ENCODE measurements around the gene CHI3L2. TPM values are rescaled to one million over a fixed set of nuclear protein-coding genes. Genes with fewer than 3 reads are reported as not detected.
"Not testable (repeated sequence)": the region's sequence is repeated elsewhere in the genome, so short reads cannot be mapped to it uniquely, and the experiment has no call there.

CHI3L2 gene
- total RNA-seq, 2 donors from 2014 or later: 9.0 to 10.6 TPM

GRCh38 chr1:111204983-111205713 lies 22.4 kb upstream of the CHI3L2 start:
- Mint-ChIP-seq H3K4me1 (ENCODE audit: low read depth) (peaks cover 83% of the 10 kb centered on the region), H3K36me3 (ENCODE audit: insufficient read depth in 2 of 2) (peaks cover 0 to 2% of the 10 kb centered on the region in 2 donors), H3K4me3 (peak overlapping the region; percentile 93 to 98), H3K27me3 (ENCODE audit: low read depth) (no peaks in the 10 kb centered on the region), H3K27ac (peak overlapping the region; percentile 59), H3K9me3 (no peaks in the 10 kb centered on the region)
- DNase-seq (no peak), ATAC-seq (replicated peaks in 1 of 2) (no peak)

DNA sequence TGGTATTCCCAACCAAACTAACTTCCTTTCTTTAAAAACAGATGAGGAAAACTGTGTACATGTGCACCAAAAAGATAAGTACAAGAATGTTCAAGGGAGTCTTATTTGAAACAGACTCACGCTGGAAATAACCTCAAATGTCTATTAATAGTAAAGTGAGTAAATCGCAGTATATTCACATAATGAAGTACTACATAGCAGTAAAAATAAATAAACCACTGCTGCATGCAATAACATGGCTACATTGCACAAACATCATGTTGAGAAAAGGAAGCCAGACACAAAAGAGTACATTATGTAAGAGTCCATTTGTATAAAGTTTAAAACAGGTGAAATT lies 21.8 kb upstream of the CHI3L2 start:
- peaks cover 0 to 2% of the 10 kb centered on the region in 2 donors for H3K36me3 Mint-ChIP-seq (ENCODE audit: insufficient read depth in 2 of 2)
- H3K27me3 Mint-ChIP-seq (ENCODE audit: low read depth): no peaks in the 10 kb centered on the region
- peak overlapping the region; percentile 59 for H3K27ac Mint-ChIP-seq
- ATAC-seq (replicated peaks in 1 of 2) (no peak), DNase-seq (no peak)
- no peaks in the 10 kb centered on the region for H3K9me3 Mint-ChIP-seq
- peaks cover 82% of the 10 kb centered on the region for H3K4me1 Mint-ChIP-seq (ENCODE audit: low read depth)
- H3K4me3 Mint-ChIP-seq: peak overlapping the region; percentile 29 to 93

GRCh38 chr1:111208921-111209320 lies 18.6 kb upstream of the CHI3L2 start:
- peaks cover 72% of the 10 kb centered on the region for H3K4me1 Mint-ChIP-seq (ENCODE audit: low read depth)
- no peak for DNase-seq
- H3K4me3 Mint-ChIP-seq: no peak overlapping the region
- ATAC-seq (replicated peaks in 1 of 2): no peak
- H3K36me3 Mint-ChIP-seq (ENCODE audit: insufficient read depth in 2 of 2): no peaks in the 10 kb centered on the region
- H3K27ac Mint-ChIP-seq: no peak overlapping the region
- no peaks in the 10 kb centered on the region for H3K27me3 Mint-ChIP-seq (ENCODE audit: low read depth)
- H3K9me3 Mint-ChIP-seq: no peaks in the 10 kb centered on the region

DNA sequence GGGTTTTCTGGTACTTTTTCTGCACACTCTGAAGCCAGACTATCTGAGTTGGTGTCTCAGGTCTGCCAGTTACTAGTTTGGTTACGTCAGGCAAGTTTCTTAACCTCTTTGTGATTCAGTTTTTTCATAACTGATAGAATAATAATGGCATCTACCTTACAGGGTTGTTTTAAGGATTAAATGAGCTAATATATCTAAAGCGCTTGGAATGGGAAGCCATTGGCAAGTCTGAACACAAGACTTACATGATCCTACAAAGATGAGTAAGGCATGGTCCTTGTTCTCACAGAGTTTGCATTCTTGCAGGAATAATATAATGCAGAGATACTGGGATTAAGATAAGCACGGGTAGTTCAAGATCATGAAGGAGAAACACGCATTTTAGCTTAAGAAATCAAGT lies 17.9 kb upstream of the CHI3L2 start:
- Mint-ChIP-seq H3K4me1 (ENCODE audit: low read depth) (peaks cover 78% of the 10 kb centered on the region), H3K36me3 (ENCODE audit: insufficient read depth in 2 of 2) (no peaks in the 10 kb centered on the region), H3K4me3 (no peak overlapping the region), H3K9me3 (no peaks in the 10 kb centered on the region), H3K27me3 (ENCODE audit: low read depth) (no peaks in the 10 kb centered on the region), H3K27ac (no peak overlapping the region)
- ATAC-seq (replicated peaks in 1 of 2) (no peak), DNase-seq (no peak)

- H3K9me3 Mint-ChIP-seq: no peaks in the 10 kb centered on the region
- no peaks in the 10 kb centered on the region for H3K36me3 Mint-ChIP-seq (ENCODE audit: insufficient read depth in 2 of 2)
- H3K4me1 Mint-ChIP-seq (ENCODE audit: low read depth): peaks cover 78% of the 10 kb centered on the region
- no peaks in the 10 kb centered on the region for H3K27me3 Mint-ChIP-seq (ENCODE audit: low read depth)
- H3K27ac Mint-ChIP-seq: no peak overlapping the region
- ATAC-seq (replicated peaks in 1 of 2): no peak
- H3K4me3 Mint-ChIP-seq: no peak overlapping the region
- DNase-seq: no peak
Observed at GRCh38 chr1:111211921-111212320, 15.6 kb upstream of the CHI3L2 start.

GRCh38 chr1:111212634-111213335 lies 14.7 kb upstream of the CHI3L2 start:
- Mint-ChIP-seq H3K4me1 (ENCODE audit: low read depth) (peaks cover 81% of the 10 kb centered on the region), H3K36me3 (ENCODE audit: insufficient read depth in 2 of 2) (no peaks in the 10 kb centered on the region), H3K27me3 (ENCODE audit: low read depth) (no peaks in the 10 kb centered on the region), H3K9me3 (peaks cover 0 to 2% of the 10 kb centered on the region in 2 donors), H3K27ac (peak overlapping the region; percentile 94), H3K4me3 (peak overlapping the region; percentile 76 to 82)
- no peak for DNase-seq
- no peak for ATAC-seq (replicated peaks in 1 of 2)

GRCh38 chr1:111213412-111213811 lies 14.1 kb upstream of the CHI3L2 start:
- DNase-seq (no peak), ATAC-seq (replicated peaks in 1 of 2) (no peak)
- Mint-ChIP-seq H3K27me3 (ENCODE audit: low read depth) (no peaks in the 10 kb centered on the region), H3K36me3 (ENCODE audit: insufficient read depth in 2 of 2) (peaks cover 0 to 4% of the 10 kb centered on the region in 2 donors), H3K9me3 (peaks cover 0 to 7% of the 10 kb centered on the region in 2 donors), H3K4me1 (ENCODE audit: low read depth) (peaks cover 82% of the 10 kb centered on the region), H3K4me3 (peak overlapping the region; percentile 76 to 82), H3K27ac (peak overlapping the region; percentile 94)

- H3K4me3 Mint-ChIP-seq: peak overlapping the region; percentile 76 to 82
- peak in 1 of 2 donors; percentile 0 for ATAC-seq (replicated peaks in 1 of 2)
Observed at GRCh38 chr1:111214074-111214801, 13.3 kb upstream of the CHI3L2 start.

DNA sequence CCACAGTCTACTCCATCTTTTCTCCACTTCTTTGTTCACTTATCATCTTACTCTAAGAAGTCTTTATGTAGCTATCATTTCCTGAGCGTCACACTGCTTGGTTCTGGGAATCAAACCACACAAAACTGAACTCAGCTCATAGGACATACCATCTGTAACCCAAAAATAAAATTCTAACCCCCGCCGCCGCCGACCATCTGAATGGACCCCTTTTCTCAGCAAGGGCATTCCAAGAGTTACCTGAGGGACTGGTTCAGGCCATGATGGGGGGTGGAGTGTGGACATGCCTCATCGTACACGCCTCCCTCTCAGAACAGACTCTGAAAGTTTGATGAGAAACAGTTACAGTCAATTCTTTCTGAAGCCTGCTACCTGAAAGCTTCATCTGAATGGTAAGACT lies 12.6 kb upstream of the CHI3L2 start:
- Mint-ChIP-seq H3K4me1 (ENCODE audit: low read depth) (peaks cover 83% of the 10 kb centered on the region), H3K27ac (peak overlapping the region; percentile 94), H3K9me3 (peaks cover 0 to 7% of the 10 kb centered on the region in 2 donors), H3K4me3 (peak overlapping the region; percentile 76 to 82), H3K27me3 (ENCODE audit: low read depth) (no peaks in the 10 kb centered on the region), H3K36me3 (ENCODE audit: insufficient read depth in 2 of 2) (peaks cover 0 to 8% of the 10 kb centered on the region in 2 donors)
- peak; percentile 36 to 41 for ATAC-seq (replicated peaks in 1 of 2)
- peak; percentile 72 to 73 for DNase-seq

More at GRCh38 chr1:111214074-111214801, 13.3 kb upstream of the CHI3L2 start:
- Mint-ChIP-seq H3K27ac (peak overlapping the region; percentile 94), H3K36me3 (ENCODE audit: insufficient read depth in 2 of 2) (peaks cover 0 to 8% of the 10 kb centered on the region in 2 donors), H3K4me1 (ENCODE audit: low read depth) (peaks cover 83% of the 10 kb centered on the region), H3K27me3 (ENCODE audit: low read depth) (no peaks in the 10 kb centered on the region), H3K9me3 (peaks cover 0 to 7% of the 10 kb centered on the region in 2 donors)
- no peak for DNase-seq

- H3K27me3 Mint-ChIP-seq (ENCODE audit: low read depth); H3K36me3 Mint-ChIP-seq (ENCODE audit: insufficient read depth in 2 of 2); ATAC-seq (replicated peaks in 1 of 2); H3K9me3 Mint-ChIP-seq; DNase-seq: not testable (repeated sequence)
- Mint-ChIP-seq H3K4me3 (peak overlapping the region; percentile 76 to 82), H3K27ac (peak overlapping the region; percentile 94), H3K4me1 (ENCODE audit: low read depth) (peaks cover 83% of the 10 kb centered on the region)
Observed at GRCh38 chr1:111215285-111215684, 12.2 kb upstream of the CHI3L2 start.

GRCh38 chr1:111216751-111217150 lies 10.8 kb upstream of the CHI3L2 start:
- H3K27me3 Mint-ChIP-seq (ENCODE audit: low read depth): no peaks in the 10 kb centered on the region
- DNase-seq (no peak), ATAC-seq (replicated peaks in 1 of 2) (no peak)
- peak overlapping the region; percentile 76 to 82 for H3K4me3 Mint-ChIP-seq
- H3K36me3 Mint-ChIP-seq (ENCODE audit: insufficient read depth in 2 of 2): peaks cover 0 to 8% of the 10 kb centered on the region in 2 donors
- peaks cover 95% of the 10 kb centered on the region for H3K4me1 Mint-ChIP-seq (ENCODE audit: low read depth)
- peak overlapping the region; percentile 94 for H3K27ac Mint-ChIP-seq
- H3K9me3 Mint-ChIP-seq: peaks cover 0 to 7% of the 10 kb centered on the region in 2 donors

GRCh38 chr1:111217183-111217910 lies 10.2 kb upstream of the CHI3L2 start:
- H3K9me3 Mint-ChIP-seq: peaks cover 0 to 7% of the 10 kb centered on the region in 2 donors
- H3K27ac Mint-ChIP-seq: peak overlapping the region; percentile 94
- peaks cover 100% of the 10 kb centered on the region for H3K4me1 Mint-ChIP-seq (ENCODE audit: low read depth)
- H3K27me3 Mint-ChIP-seq (ENCODE audit: low read depth): no peaks in the 10 kb centered on the region
- ATAC-seq (replicated peaks in 1 of 2) (peak; percentile 16 to 29), DNase-seq (no peak)
- H3K4me3 Mint-ChIP-seq: peak overlapping the region; percentile 76 to 82
- H3K36me3 Mint-ChIP-seq (ENCODE audit: insufficient read depth in 2 of 2): peaks cover 0 to 8% of the 10 kb centered on the region in 2 donors

All from activated T-cell treated with anti-CD3 and anti-CD28 coated beads, Interleukin-2, amount 50 U/mL, for 72 hours (primary cell).